EH (cell line): ENCODE data around the gene CAMK4.

Source experiments
- DNase-seq: peaks from one replicate; pipeline ENCODE4 v3.0.0-alpha.2; 2015; ENCODE audit warnings: low read depth

Gene CAMK4

DNA sequence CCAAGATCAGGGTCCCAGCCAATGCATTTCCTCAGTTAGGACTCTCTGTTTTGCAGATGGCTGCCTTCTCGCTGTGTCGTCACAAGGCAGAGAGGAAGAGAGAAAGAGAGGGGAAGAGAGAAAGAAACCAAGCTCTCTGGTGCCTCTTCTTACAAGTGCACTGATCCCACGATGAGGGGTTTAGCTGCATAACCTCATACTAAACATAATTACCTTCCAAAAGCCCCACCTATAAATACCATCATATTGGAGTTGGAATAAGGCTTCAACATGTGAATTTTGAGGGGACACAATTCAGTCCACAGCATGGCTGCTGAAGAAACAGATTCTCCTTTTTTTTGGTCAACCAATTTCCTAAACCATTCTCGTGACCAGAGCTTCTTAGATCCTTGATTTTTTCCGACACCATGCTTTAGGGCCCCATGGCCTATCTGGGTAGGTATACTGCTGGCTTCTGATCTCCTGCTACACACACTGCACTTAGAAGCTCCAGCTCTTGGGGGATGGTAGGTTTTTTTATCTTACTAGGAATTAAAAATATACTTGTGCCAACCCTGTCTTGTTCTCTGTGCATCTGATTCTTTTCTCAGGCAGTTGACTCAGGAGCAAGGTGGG is 5.1 kb downstream of the CAMK4 start:
- no peak for DNase-seq

DNA sequence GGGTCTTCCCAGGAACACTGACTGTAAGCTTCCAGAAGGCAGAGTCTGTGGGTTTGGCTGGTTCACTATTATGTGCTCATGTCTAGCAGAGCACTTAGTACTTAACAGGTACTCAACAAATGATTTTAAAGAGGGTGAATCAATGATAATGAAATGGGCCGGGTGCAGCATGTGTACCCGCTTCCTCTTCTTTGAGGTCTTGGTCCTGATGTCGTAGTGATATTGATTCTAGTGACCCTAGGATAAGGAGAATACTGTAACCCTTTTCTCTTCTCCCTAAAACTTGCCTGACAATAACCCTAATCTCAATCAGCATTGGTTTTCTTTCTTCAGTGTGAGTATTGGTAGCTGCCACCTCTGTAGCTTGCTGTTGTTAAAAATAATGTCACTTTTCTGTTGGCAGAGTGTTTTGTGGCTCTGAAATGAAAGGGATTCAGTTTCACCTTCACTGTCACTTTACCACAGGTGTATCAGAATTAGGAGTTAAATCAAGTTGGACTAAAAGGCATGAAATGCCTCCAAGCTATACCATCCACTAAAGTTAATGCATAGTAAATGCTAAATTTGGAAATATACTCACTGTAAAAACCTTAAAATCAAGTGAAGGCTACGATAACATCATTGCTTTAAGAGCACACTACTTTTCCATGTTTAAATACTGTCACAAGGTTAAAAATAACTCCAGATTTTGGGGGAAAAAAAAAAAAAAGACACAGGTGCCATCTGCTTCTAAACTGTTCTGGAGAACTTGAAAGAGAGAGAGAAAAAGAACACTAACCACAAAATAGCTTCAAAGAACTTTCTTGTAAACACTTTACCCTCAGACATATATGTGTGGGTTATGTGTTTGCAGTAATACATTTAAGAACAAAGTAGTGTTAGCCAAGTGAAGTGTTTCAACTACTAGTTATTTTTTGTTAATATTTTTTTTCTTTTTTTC is 6.0 kb downstream of the CAMK4 start:
- DNase-seq, result no peak

DNA sequence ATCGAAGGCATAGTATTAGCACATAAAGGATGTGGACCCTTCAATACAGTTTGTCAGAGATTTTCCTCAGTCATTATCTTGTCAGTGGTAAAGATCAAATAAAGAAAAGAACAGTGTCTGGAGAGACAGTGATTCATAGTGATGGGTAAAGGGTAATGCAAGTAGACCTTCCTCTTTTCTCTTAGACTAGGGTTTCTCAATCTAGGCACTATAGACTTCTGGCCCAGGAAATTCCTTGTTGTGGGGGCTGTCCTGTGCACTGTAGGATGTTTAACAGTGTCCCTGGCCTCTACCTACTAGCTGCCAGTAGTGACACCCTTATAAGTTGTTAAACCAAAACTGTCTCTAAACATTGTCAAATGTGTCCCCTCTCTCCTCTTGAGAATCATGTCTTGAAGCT is 6.9 kb downstream of the CAMK4 start:
- DNase-seq, result no peak

DNA sequence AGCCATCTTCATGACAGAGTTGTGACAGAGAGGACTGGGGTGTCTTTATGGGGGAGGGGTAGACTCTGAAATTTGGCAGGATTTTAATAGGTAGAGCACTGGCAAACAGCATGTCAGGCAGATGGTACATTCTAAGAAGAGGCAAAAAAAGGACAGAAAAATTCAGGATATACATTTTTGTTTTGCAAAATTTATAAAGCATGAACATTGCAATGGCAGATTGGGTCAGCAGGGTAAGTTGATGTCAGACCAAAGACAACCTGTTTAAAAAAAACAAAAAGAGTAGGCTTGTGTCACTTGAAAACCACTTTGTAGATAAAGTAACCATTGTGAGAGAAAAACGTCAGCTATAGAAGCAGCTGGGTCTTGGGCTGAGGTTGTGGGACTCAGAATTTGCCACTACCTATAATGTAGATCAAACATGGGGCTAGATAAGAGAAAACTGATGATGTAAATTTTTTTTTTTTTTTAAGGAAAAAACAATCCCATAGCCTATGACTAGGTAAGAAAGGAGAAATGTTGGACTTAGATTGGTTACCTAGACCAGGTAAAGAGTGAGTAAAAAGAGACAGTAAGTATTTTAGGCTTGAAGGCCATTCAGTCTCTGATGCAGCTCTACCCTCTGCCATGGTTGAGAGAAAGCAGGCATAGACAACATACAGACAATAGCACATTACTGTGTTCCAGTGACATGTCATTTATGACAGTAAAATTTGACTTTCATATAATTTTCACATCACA is 8.3 kb downstream of the CAMK4 start:
- no peak for DNase-seq

DNA sequence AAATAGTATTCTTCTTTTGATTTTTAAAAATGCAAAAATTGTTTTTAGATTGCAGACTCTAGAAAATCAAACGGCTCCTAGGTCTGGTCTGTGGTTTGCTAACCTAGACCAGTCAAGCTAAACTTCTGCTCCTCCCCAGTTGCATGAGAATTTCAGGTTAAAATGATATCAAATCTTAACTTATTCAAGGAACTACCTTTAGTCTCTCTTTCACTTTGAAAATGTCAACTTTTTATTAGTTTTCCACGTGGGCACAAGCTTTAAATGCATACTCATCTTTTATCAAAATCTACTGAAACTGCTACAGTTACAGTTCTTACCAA is 8.8 kb downstream of the CAMK4 start:
- no peak for DNase-seq

DNA sequence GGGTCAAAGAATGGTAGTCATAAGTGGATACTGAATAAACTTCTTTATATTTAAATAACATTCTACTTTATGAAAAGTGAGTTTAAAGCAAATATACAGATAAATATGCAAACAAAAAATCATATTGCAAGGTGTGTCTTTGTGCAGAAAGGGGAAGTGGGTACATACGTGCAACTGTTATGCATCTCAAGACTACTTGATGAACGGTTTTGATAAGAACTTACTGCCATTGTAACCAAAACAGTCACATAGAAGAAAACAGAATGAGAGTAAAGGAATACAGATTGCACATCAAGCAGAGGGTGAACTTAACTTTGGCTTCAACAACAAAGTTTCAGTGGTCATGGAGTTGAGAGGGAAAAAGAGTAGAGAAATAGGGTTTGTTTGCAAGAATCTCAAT is 9.9 kb downstream of the CAMK4 start:
- DNase-seq, result no peak

DNA sequence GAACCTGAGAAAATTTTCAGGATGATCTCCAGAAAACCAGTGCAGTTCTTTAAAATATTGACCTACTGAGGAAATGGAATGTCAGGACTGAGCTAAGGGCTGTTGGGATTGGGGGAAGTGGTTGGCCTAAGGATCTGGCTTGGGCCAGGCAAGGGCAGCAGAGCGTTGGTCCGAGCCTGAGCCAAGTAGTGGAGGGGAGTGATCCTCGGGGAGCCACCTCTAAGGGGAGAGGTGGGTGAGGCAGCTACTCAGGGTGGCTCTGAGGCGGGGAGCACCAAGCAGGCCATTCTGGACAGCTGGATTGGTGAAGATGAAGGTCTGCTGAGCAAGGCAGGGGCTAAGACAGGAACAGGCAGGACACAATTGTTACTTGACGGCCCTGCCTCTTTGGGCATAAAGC is 11.5 kb downstream of the CAMK4 start:
- DNase-seq, result no peak

DNA sequence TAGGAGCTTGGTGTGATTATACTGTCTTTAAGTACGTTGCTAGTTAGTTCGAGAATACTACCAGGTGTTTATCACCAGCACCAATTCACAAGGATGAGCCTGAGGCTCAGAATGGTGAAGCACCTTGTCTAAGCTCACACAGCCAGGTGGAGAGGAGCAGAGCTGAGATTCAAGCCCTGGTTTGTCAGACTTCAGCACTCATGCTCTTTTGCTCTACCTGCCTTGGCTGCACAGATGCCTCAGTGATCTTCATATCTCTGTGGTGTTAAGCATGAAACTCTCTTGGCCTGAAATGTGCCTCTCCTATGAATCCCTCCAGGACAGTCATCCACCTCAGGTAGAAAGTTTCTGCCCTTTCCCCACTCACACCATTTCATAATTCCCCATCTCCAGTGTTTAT is 12.2 kb downstream of the CAMK4 start:
- DNase-seq, result no peak

DNA sequence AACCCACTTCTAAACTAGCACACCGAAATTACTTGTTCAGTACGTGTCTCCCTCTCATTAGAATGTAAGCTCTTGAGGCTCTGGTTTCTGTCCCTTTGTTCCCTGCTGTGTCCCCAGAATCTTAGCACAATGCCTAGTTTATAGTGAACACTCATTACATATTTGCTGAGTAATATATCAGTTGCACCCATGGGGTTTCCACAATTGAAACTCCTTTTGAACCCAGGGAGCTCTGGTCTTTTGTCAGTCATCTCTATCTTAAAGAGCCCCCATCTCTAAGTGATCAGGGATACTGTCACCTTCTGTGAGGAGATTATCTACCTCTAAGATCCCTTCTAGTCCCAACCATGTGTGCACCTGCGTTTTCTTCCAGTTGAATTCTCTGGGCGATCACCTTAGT is 12.8 kb downstream of the CAMK4 start:
- DNase-seq, result no peak

DNA sequence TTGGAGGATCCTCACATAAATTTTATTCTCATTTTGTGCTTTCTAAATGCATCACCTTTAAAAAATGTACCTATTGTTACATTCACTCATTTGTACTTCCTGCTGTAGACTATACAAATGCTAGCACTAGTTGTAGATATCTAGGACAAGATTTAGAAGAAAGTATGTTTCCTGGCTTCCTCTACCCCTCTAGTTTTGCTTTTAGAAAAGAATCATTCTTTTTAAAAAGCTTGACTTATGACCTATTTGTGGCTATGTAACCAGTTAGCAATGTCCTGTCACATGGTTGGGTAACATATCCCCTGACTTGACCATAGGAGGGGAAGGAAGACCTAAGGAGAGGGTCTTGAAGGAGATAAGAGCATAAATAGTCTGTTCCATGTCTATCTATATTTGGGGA is 13.3 kb downstream of the CAMK4 start:
- no peak for DNase-seq

DNA sequence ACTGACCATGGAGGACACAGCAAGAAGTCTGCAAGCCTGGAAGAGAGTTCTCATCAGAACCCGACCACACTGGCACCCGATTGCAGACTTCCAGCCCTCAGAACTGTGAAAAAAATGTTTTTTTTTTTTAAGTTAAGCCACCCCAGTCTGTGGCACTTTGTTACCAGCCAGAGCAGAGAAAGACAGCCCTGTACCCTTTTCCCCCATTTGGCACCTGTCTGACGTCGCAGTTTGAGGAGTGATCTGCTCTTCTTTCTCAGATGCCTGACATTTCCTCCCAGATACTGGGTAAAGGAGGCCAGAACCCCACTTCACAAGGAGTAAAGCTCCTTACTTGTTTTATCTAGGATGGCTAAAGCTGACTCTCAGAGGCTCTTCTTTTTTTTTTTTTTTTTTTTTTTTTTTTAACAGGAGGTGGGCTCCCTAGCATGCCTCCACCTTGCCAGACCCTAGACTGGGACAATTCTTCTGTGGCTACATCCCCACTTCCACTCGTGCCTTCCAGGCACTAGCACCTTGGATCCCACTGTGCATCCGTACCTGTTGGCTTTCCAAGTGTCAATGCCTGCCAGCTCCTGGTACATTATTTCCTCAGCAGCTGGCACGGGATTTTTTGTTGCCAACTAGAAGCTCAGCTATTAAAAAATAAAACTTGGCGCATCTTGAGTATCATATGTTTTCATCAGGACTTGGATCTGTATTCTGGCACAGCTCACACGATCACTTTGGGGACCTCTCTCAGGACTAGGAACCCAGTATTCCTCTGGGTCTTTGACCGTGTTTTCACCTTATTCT is 14.4 kb downstream of the CAMK4 start:
- no peak for DNase-seq

DNA sequence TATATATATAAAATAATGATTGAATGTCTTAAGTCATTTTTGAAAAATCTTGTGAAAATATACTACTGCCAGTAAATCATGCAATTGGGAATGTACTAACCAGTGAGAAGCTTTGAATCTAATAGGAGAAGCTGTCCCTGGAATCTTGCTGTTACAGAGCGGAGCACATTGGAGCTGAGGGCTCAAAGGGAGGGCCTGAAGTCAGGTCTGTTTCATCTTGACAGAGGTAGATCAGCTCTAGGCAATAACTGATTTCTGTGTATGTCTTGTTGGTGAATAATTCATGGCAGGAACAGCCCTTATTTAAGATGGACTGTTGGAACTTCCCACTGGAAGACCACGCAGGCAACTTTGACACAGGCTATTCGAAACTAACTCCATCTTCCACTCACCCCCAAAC is 17.5 kb downstream of the CAMK4 start:
- no peak for DNase-seq

DNA sequence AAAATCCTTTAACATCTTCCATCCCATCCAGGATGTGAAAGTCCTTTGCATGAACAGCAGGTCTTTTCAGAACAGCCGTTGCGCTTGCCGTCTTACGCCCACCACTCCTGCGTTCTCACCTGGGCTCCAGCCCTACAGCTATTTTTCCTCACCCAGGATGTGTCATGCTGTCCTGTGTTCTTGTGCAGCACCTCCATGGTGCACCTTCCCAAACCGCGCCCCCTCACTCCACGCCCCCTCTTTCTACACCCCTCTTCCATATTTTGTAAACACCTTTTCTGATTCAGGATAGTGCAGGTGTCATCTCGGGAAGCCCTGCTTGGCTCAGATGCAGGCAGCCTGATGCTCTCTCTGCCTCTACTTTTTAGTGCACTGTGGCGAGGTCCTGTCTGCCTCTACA is 18.4 kb downstream of the CAMK4 start:
- no peak for DNase-seq

DNA sequence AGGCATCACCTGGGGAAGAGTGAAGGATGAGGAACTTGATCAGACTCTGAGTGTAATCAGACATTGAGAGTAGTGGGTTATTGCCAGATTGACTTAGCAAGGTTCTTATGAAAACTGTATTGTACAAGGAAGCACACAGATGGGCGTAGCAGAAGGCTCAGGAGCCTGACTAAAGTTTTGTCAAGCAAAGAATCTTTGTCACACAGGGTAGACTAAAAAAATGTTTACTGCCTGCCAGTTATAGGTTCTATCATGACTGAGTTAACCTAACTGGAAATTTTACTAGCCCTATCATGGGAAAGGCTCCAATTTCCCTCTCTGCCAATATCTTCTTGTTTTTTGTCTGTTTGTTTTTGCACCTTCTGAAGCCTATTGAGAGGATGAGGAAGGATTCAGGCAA is 19.1 kb downstream of the CAMK4 start:
- no peak for DNase-seq

DNA sequence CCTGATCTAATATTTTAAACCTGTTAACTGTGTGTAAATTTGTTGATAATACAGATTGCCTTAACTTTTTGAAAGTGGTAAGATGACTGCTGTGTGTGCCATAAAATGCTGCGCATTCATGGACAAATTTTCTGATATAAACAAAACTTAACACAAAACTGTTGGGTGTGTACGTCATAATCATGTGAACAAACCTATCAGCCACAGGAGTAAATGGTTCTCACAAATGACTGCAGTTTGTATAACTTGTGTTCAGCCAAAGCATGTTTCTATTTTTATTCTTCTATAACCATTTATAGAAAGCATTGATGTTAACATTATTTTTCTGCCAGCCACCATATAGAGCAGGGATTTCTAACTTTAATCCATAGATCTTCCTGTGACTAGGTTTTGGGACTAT is 21.5 kb downstream of the CAMK4 start:
- DNase-seq, result no peak

DNA sequence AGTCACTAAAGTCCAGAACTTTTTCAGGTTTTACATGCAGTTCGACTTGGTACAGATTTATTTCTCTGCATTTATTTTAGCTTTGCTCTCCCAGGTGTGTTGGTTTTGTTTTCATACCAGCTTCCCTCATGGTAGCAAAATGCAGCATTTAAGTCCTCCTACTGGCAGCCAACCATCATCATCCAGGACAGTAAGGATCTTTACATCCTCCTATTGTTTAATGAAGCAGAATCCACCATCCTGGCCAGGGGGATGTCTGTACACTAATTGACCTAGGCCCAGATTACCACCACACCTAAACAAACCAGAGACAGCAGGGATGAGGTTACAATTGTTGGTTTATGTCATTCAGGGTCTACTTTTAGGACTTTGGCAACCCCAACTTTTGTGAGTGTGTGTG is 22.3 kb downstream of the CAMK4 start:
- no peak for DNase-seq

DNA sequence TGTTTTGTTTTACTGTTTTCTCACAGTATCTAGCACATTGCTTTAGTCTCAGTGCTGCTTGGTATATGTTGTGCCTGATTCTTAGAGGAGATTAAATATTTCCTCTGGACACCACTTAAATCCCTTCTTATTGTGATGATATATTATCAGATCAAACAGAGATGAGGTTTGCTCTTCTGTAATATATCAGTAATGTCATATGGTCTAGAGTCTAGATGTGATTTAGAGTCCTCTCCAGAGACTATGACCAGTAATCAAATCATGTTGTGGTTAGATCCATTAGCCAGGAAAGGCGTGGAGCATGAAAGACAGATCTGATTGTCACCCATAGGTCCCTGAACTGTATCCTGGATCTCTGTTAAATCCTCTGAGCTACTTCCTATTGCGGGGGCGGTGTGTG is 24.4 kb downstream of the CAMK4 start:
- no peak for DNase-seq

DNA sequence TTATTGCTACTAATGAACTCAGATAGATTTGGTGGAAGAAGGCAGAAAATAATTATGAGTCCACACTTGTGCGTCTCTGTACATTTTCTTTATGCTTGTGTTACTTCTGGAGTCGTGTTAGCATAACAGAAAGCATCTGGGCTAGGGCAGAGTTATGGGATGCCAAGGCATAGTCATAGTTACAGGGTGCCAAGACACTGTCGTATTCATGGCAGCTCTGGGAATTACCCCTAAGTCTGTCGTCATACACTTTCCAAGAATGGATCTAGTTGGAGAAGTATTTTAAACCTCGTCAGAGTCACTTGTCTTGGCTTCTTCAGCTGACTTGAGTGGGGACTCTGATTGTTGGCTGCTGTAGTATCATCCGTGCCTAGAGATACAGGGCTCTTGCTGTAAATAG is 27.7 kb downstream of the CAMK4 start:
- DNase-seq, result no peak

DNA sequence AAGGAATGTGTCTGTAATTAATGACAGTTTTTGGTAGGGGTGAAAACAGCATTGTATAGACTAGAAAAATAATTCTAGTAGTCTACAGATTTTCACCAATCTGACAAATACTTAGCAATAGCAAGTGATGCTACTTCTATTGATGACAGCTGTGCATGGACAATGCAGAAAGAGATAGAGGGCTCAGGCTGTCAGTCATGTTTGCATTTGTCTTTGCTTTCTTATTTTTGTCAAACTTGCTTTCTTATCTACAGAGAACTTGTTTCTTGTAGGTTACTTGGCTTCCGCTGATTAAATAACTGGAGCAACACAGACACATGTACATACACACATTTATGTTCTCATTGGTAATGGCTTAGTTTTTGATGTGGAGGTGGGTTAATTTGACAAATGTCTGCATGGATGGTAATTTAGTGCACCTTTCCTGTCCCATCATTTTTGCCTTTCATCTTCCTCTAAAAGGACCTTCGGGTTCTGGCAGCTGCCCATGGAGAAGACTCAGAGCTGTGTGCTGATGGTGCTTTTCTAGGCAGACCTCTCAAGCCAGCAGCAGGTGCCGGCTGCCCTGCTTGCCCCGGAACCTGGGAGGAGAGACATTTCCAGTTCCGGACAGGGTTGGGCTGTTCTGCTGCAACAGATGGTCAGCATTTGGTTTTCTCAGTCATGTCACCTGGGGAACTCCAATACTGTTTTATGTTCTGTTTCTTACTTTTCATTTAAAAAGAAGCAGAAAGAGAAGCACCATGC is 28.8 kb downstream of the CAMK4 start:
- no peak for DNase-seq

DNA sequence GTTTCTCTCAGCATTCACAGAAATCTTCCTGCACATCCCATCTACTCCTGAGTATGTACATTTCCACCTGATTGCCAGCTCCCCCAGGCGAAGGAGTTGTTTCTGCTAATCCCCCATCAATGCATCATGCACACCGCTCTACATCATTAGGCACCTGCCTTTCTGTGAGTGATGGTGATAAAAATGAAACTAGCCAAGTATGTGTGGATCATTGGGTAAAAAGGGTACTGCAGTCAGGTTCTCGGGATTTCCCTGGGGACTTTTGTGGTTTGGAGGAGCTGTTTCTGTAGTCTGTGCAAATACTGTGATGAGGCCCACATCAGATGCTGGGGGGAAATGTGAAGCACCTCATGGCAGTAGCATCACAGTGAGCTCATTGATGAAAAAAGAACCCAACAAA is 30.4 kb downstream of the CAMK4 start:
- no peak for DNase-seq

DNA sequence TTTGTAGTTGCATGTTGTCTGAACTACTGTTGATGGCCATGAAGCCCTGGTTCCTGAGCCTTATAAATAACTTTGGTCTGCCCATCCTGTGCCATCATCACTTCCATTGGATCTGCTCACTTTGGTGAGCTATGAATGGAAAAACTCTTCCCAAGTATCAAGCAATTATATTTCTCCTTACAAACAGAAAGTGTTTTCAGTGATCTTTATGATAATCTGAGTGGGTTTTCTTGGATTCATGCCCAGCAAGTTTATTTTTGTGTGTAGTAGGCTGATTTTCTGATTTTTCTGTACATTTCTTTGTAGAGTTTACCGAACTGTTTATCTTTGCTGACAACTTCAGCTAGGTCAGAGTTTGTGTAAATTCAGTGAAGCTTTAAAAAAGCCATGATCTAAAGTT is 31.0 kb downstream of the CAMK4 start:
- DNase-seq, result no peak

DNA sequence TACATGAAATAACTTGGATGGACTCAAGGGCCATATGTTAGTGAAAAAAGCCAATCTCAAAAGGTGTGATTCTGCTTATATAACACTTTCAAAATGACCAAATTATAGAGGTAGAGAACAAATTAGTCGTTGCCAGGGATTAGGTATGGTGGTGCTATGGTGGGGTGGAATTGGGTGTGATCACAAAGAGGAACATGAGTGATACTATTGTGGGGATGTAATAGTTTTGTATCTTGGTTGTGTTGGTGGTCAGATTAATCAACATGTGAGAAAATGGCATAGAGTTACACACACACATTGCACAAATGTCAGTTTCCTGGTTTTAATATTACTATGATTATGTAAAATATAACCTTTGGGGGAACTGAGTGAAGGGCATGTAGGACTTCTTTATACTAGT is 31.9 kb downstream of the CAMK4 start:
- no peak for DNase-seq
